SK-N-SH treated with all-trans-retinoic acid at 6 μM for 48 hours (cell line): ENCODE results near the gene PGAM5.

Experiments used
- OSR1 ChIP-seq: fragments of 250-450 bp; sonication (Bioruptor Pico); IDR thresholded peaks from 2 replicates; pipeline ENCODE4 v1.8.0; 2022; ENCODE audit warnings: moderate library complexity, mild to moderate bottlenecking, inconsistent platforms
- SNAI2 ChIP-seq: fragments of 250-450 bp; sonication (Bioruptor Pico); IDR thresholded peaks from 2 replicates; pipeline ENCODE4 v1.5.0; 2020; ENCODE audit warnings: mild to moderate bottlenecking, moderate library complexity
- TCF4 ChIP-seq: fragments of 250-450 bp; sonication (Bioruptor Pico); IDR thresholded peaks from 2 replicates; pipeline ENCODE4 v1.8.0; 2021; ENCODE audit warnings: mild to moderate bottlenecking, moderate library complexity, borderline replicate concordance
- TSHZ2 ChIP-seq: fragments of 250-450 bp; sonication (Bioruptor Pico); IDR thresholded peaks from 2 replicates; pipeline ENCODE4 v1.5.0; 2020; ENCODE audit warnings: mild to moderate bottlenecking, moderate library complexity

DNA sequence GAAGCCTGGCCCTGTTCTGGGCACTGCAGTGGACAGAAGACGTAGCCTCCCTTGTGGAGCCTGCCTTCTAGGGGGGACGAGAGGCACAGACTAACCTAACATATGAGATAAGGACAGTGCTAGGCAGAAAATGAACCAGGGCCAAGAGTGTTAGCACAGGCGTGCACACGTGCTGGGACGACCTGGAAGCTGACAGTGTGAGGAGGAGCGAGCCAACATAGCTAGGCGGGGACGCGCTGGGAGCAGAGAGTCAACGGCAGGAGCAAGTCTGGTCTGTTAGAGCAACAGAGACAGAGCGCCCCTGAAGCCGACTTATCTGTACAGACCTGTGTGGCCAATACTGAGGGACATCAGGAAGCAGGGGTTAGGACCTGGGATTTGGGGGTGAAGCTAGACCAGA is 15.2 kb upstream of the PGAM5 start:
- TF ChIP-seq TCF4 (CRISPR knock-in tag) (no peak), SNAI2 (no peak), TSHZ2 (no peak), OSR1 (CRISPR knock-in tag) (no peak)
